K562 (cell line): ENCODE results near the gene ARPC1A. TPM values are rescaled to one million over a fixed set of nuclear protein-coding genes. Genes with fewer than 3 reads are reported as not detected.

Experiments
- ATAC-seq: fragments of 200-7000 bp; cut with Tn5 transposase; 3 replicates; pipeline ENCODE4 v1.9.1; 2020; ENCODE audit warnings: moderate library complexity
- BruUV-seq: library from RNA; stranded (reverse); fragments of 400-500 nt; replicated peaks from 2 replicates; lab custom pipeline; 2021; lab: Mats Ljungman, UMichigan
- CTCF ChIA-PET: fragments of 300-600 bp; formaldehyde crosslinking; extraction: SDS; loops from one replicate; lab custom pipeline; 2021; ENCODE audit warnings: low intra/inter-chr PET ratio; lab: Yijun Ruan, JAX
- POLR2A ChIA-PET: fragments of 300-600, 350-650 bp; sonication (Branson Sonifier 250); formaldehyde crosslinking; extraction: SDS; loops from one replicate; lab custom pipeline; 2021; ENCODE audit warnings: antibody characterized with exemption, inconsistent platforms; lab: Yijun Ruan, JAX
- DNase-seq, 4 experiments: peaks; one replicate each; pipeline versions ENCODE4 v3.0.0 to v3.0.0-alpha.2; 2011 to 2018; ENCODE audit warnings: low spot score in 3 of 4, mixed read lengths in 3 of 4; ENCODE audit errors: extremely low read depth in 1 of 4
- FAIRE-seq: peaks from 2 replicates; lab custom pipeline; 2011; peaks lifted over from hg19 to GRCh38; lab: Jason Lieb, UNC
- H2AFZ ChIP-seq: 2 replicates; pipeline ENCODE4 v1.6.0; 2011; ENCODE audit warnings: low read depth, low read length, control low read depth, inconsistent platforms
- H3K27ac ChIP-seq: fragments of 200-600 bp; 3 replicates; pipeline ENCODE4 v1.8.0; 2011; ENCODE audit warnings: low read depth, mild to moderate bottlenecking, control low read depth, inconsistent platforms, low read length, moderate library complexity, mixed read lengths; ENCODE audit errors: extremely low read depth
- H3K27me3 ChIP-seq, 2 experiments: fragments of 300-600 bp in 1 of 2; 2 replicates in 1 of 2; 3 replicates in 1 of 2; pipeline versions ENCODE4 v1.6.0 to v1.8.0; 2011; ENCODE audit warnings: inconsistent platforms in 2 of 2, low read length in 2 of 2, mild to moderate bottlenecking in 1 of 2, mixed read lengths in 1 of 2, moderate library complexity in 1 of 2; ENCODE audit not compliant: control insufficient read depth in 2 of 2, insufficient read depth in 2 of 2
- H3K36me3 ChIP-seq: fragments of 300-600 bp; 3 replicates; pipeline ENCODE4 v1.8.0; 2011; ENCODE audit warnings: mild to moderate bottlenecking, low read length, inconsistent platforms; ENCODE audit not compliant: control insufficient read depth, insufficient read depth
- H3K4me1 ChIP-seq, 2 experiments: fragments of 200-600 bp in 1 of 2; replicated peaks in 1 of 2; 2 replicates in 1 of 2; 3 replicates in 1 of 2; pipeline versions ENCODE4 v1.5.1 to v1.8.0; 2011; ENCODE audit warnings: inconsistent platforms in 2 of 2, low read length in 2 of 2, mild to moderate bottlenecking in 1 of 2, mixed read lengths in 1 of 2, moderate library complexity in 1 of 2; ENCODE audit not compliant: control insufficient read depth in 2 of 2, insufficient read depth in 2 of 2
- H3K4me2 ChIP-seq: 2 replicates; pipeline ENCODE4 v1.6.1; 2011; ENCODE audit warnings: low read length, control low read depth, inconsistent platforms, mixed read lengths; ENCODE audit not compliant: insufficient read depth
- H3K4me3 ChIP-seq: fragments of 200-600 bp; sonication (generic), shearing (Covaris generic); 2 replicates; pipeline ENCODE4 v1.5.1; 2016; ENCODE audit warnings: control low read depth, inconsistent platforms
- H3K79me2 ChIP-seq: fragments of 200-600 bp; 3 replicates; pipeline ENCODE4 v1.8.0; 2011; ENCODE audit warnings: low read length, inconsistent platforms; ENCODE audit not compliant: control insufficient read depth, insufficient read depth
- H3K9ac ChIP-seq, 2 experiments: 2 replicates each; pipeline versions ENCODE4 v1.6.0 to v1.6.1; 2011; ENCODE audit warnings: low read depth in 2 of 2, low read length in 2 of 2, control low read depth in 1 of 2, inconsistent platforms in 1 of 2, mild to moderate bottlenecking in 1 of 2, mixed read lengths in 1 of 2; ENCODE audit not compliant: insufficient read depth in 1 of 2
- H3K9me1 ChIP-seq: one replicate; pipeline ENCODE4 v1.6.0; 2011; ENCODE audit warnings: inconsistent platforms, mild to moderate bottlenecking, low read length, moderate library complexity; ENCODE audit not compliant: control insufficient read depth, insufficient read depth
- H3K9me3 ChIP-seq: replicated peaks from 2 replicates; pipeline ENCODE4 v1.5.1; 2011; ENCODE audit warnings: low read depth, low read length, inconsistent platforms; ENCODE audit not compliant: control insufficient read depth, insufficient read depth
- H4K20me1 ChIP-seq: replicated peaks from 2 replicates; pipeline ENCODE4 v1.6.1; 2011; ENCODE audit warnings: low read length, inconsistent platforms, mixed read lengths; ENCODE audit not compliant: control insufficient read depth, insufficient read depth
- BRF1 ChIP-seq: IDR thresholded peaks from 3 replicates; pipeline ENCODE4 v1.6.1; 2011; ENCODE audit warnings: borderline replicate concordance, mild to moderate bottlenecking; ENCODE audit not compliant: insufficient read length; ENCODE audit errors: extremely low read depth
- CBFA2T2 ChIP-seq: fragments of 450-650 bp; conservative IDR thresholded peaks from 2 replicates; pipeline ENCODE4 v1.6.1; 2017; ENCODE audit warnings: mild to moderate bottlenecking
- CREB1 ChIP-seq, 2 experiments: sonication (generic) in 1 of 2; formaldehyde crosslinking in 1 of 2; IDR thresholded peaks; 2 replicates each; pipeline versions ENCODE4 v1.6.1 to v1.8.0; 2012 to 2022; ENCODE audit warnings: inconsistent platforms in 1 of 2, mild to moderate bottlenecking in 1 of 2, missing genetic modification reagents in 1 of 2, moderate library complexity in 1 of 2
- FOXA3 ChIP-seq, 2 experiments: fragments of 450-650 bp in 1 of 2; sonication (generic) in 1 of 2; formaldehyde crosslinking; IDR thresholded peaks in 1 of 2; conservative IDR thresholded peaks in 1 of 2; 2 replicates each; pipeline versions ENCODE4 v1.4.0 to v1.8.0; 2020 to 2022; ENCODE audit warnings: mild to moderate bottlenecking in 2 of 2, missing genetic modification reagents in 1 of 2
- MAFF ChIP-seq: IDR thresholded peaks from 2 replicates; pipeline ENCODE4 v1.6.1; 2012; ENCODE audit warnings: low read length, improper control_type of control experiment
- MAFG ChIP-seq: fragments of 450-650 bp; conservative IDR thresholded peaks from 2 replicates; pipeline ENCODE4 v1.6.1; 2016; ENCODE audit warnings: missing genetic modification characterization, missing compliant biosample characterization
- MAFK ChIP-seq: IDR thresholded peaks from 2 replicates; pipeline ENCODE4 v1.6.1; 2011; ENCODE audit warnings: low read length, improper control_type of control experiment
- MYC ChIP-seq, 2 experiments: fragments of 250-450 bp in 1 of 2; sonication (Bioruptor Pico) in 1 of 2; IDR thresholded peaks; 2 replicates each; pipeline versions ENCODE4 v1.5.1 to v1.6.1; 2012 to 2021; ENCODE audit warnings: low read depth in 2 of 2, borderline replicate concordance in 1 of 2, improper control_type of control experiment in 1 of 2, low read length in 1 of 2, mild to moderate bottlenecking in 1 of 2, moderate library complexity in 1 of 2
- NCOA2 ChIP-seq, 2 experiments: fragments of 450-650 bp; IDR thresholded peaks; 2 replicates each; pipeline ENCODE4 v1.6.1; 2018; ENCODE audit warnings: mild to moderate bottlenecking in 2 of 2, moderate library complexity in 1 of 2; ENCODE audit not compliant: partially characterized antibody in 2 of 2
- NFE2 ChIP-seq: IDR thresholded peaks from 2 replicates; pipeline ENCODE4 v1.6.1; 2014; ENCODE audit warnings: antibody characterized with exemption, low read depth
- PPARD ChIP-seq: fragments of 250-450 bp; sonication (Bioruptor Pico); IDR thresholded peaks from 2 replicates; pipeline ENCODE4 v1.8.0; 2022; ENCODE audit warnings: inconsistent platforms, mild to moderate bottlenecking, moderate library complexity
- SETDB1 ChIP-seq: IDR thresholded peaks from one replicate; pipeline ENCODE4 v1.6.1; 2012; ENCODE audit warnings: low read length, control low read depth, inconsistent platforms
- SMAD3 ChIP-seq: fragments of 450-650 bp; formaldehyde crosslinking; conservative IDR thresholded peaks from 2 replicates; pipeline ENCODE4 v1.4.0; 2020; ENCODE audit warnings: mild to moderate bottlenecking
- SUPT5H ChIP-seq: fragments of 450-650 bp; IDR thresholded peaks from 2 replicates; pipeline ENCODE4 v1.6.1; 2016
- TFAM ChIP-seq: fragments of 250-450 bp; sonication (Bioruptor Pico); conservative IDR thresholded peaks from 2 replicates; pipeline ENCODE4 v1.5.0; 2021; ENCODE audit warnings: mild to moderate bottlenecking, moderate library complexity
- ZBTB1 ChIP-seq: sonication (generic); formaldehyde crosslinking; IDR thresholded peaks from 2 replicates; pipeline ENCODE4 v1.8.1; 2023; ENCODE audit warnings: missing genetic modification reagents, low read depth, mild to moderate bottlenecking, borderline replicate concordance
- ZNF551 ChIP-seq: fragments of 250-450 bp; sonication (Bioruptor Pico); IDR thresholded peaks from 2 replicates; pipeline ENCODE4 v1.5.0; 2021; ENCODE audit warnings: mild to moderate bottlenecking, moderate library complexity
- ZNF707 ChIP-seq: fragments of 250-450 bp; sonication (Bioruptor Pico); conservative IDR thresholded peaks from 2 replicates; pipeline ENCODE4 v1.8.0; 2022; ENCODE audit warnings: inconsistent platforms, mild to moderate bottlenecking, moderate library complexity
- WGBS: fragments of 100-300 bp; shearing (Covaris generic); methylation state at CpG from one replicate; pipeline ENCODE4 v1.1.6; 2016; ENCODE audit warnings: low coverage, mixed read lengths; ENCODE audit not compliant: insufficient coverage; ENCODE audit errors: missing lambda C conversion rate; 5-methylcytosine and 5-hydroxymethylcytosine counted together
- in situ Hi-C: fragments of 300-500 bp; cut with MboI; formaldehyde crosslinking; loops from 4 replicates; pipeline ENCODE4 v1.15.0; 2018; ENCODE audit warnings: inconsistent platforms, mixed read lengths
- intact Hi-C: fragments of 100-400 bp; cut with micrococcal nuclease; formaldehyde crosslinking; loops from 2 replicates; pipeline ENCODE4 v1.14.2; 2022
- polyA plus RNA-seq, 8 experiments: library from polyadenylated mRNA; depleted of rRNA in 4 of 8; stranded (reverse) in 5 of 8; unstranded in 3 of 8; fragments of >200 nt; fragmentation: Nextera tagmentation in 2 of 8; fragmentation: Illumina TruSeq in 1 of 8; extraction: Ambion mirVana in 2 of 8; extraction: Trizol in 1 of 8; gene quantifications; 2 replicates each; pipeline versions ENCODE4 v1.2.1 to v1.2.3, GENCODE V29; 2011 to 2014; ENCODE audit warnings: inconsistent platforms in 1 of 8, missing spikeins in 1 of 8
- total RNA-seq, 7 experiments: library from RNA; depleted of rRNA in 6 of 7; stranded (reverse); fragments of >200 nt in 6 of 7; fragmentation: Illumina TruSeq in 2 of 7; extraction: Trizol in 2 of 7; gene quantifications; 2 replicates each; pipeline versions ENCODE4 v1.2.1 to v1.2.3, GENCODE V29; 2011 to 2021; ENCODE audit warnings: low replicate concordance in 1 of 7
- TF ChIP-seq, protein P1 (sequence below), 2 experiments: fragments of 450-650 bp; conservative IDR thresholded peaks; 2 replicates each; pipeline ENCODE4 v1.6.1; 2017; ENCODE audit warnings: mild to moderate bottlenecking in 2 of 2, moderate library complexity in 2 of 2
- TF ChIP-seq, protein P2 (sequence below): IDR thresholded peaks from 2 replicates; pipeline ENCODE4 v1.6.1; 2011; ENCODE audit not compliant: insufficient read length; ENCODE audit errors: extremely low read depth

The ARPC1A gene
- total and polyA plus RNA-seq, 9 of the 15 experiments (the other 6 are each of a cell fraction or from before 2014, with no cell fraction given): 39.5 to 151 (median 86.1) TPM

DNA sequence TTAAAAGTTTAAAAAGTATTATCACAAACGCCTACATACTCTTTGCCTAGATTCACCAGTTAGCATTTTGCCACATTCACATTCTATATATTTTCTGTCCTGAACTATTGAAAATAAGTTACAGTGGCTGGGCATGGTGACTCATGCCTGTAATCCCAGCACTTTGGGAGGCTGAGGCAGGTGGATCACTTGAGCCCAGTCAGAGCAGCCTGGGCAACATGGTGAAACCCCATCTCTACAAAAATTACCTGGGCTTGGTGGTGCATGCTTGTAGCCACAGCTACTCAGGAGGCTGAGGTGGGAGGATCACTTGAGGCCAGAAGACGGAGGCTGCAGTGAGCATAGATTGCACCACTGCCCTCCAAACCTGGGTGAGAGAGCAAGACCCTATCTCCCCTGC is 5.3 kb downstream of the ARPC1A start (continued):
- TF ChIP-seq FOXA3 (CRISPR knock-in tag; conservative IDR thresholded peaks at IDR 0.05 in 1 of 2, IDR thresholded peaks at IDR 0.05 in 1 of 2): peak in 1 of 2 experiments; percentile 43; a peak in 1 of 4 replicates
- TF ChIP-seq, protein P1, sequence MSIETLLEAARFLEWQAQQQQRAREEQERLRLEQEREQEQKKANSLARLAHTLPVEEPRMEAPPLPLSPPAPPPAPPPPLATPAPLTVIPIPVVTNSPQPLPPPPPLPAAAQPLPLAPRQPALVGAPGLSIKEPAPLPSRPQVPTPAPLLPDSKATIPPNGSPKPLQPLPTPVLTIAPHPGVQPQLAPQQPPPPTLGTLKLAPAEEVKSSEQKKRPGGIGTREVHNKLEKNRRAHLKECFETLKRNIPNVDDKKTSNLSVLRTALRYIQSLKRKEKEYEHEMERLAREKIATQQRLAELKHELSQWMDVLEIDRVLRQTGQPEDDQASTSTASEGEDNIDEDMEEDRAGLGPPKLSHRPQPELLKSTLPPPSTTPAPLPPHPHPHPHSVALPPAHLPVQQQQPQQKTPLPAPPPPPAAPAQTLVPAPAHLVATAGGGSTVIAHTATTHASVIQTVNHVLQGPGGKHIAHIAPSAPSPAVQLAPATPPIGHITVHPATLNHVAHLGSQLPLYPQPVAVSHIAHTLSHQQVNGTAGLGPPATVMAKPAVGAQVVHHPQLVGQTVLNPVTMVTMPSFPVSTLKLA (conservative IDR thresholded peaks at IDR 0.05): 0 out of 4 replicates have a peak, but pooled peaks of 1 of the 2 experiments have one; percentile 24

DNA sequence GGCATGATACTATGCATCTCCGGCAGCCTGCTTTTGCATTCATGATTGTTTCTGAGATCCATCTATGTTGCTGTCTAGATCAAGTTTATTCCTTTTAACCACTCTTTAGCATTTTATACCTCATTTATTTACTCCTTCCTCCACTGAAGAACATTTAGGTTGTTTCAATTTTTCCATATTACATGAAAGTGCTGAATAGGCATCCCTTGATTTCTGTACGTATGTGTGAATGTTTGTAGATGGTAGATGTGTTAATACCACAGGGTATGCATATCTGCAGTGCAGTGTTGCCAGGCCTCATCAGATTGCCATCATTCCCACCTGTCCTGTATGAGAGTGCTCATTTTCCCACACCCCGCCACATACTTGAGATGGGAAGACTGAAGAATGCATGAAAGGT is 13.9 kb downstream of the ARPC1A start:
- Histone ChIP-seq H3K9me1 (no peaks in the 10 kb centered on the region), H3K4me3 (no peak overlapping the region), H3K9ac (no peak overlapping the region), H3K4me2 (no peak overlapping the region), H3K27ac (no peak overlapping the region), H3K27me3 (no peaks in the 10 kb centered on the region), H3K4me1 (no peaks in the 10 kb centered on the region), H2AFZ (no peak overlapping the region), H4K20me1 (no peaks in the 10 kb centered on the region), H3K36me3 (peaks cover 87% of the 10 kb centered on the region), H3K79me2 (peaks cover 5% of the 10 kb centered on the region; the same call in 1 of the 3 replicates), H3K9me3 (no peaks in the 10 kb centered on the region)
- TSS peak; percentile 10 for BruUV-seq
- FAIRE-seq (no peak), DNase-seq (no peak), ATAC-seq (no peak)
- ChIA-PET CTCF (no interaction called here), POLR2A (interaction anchor here (1.0 to 1.5 kb wide), 3 partner anchors 14 to 22 kb away, joined by 3 to 4 read pairs (median 3); partner anchors contain the start of gene ARPC1A)
- intact Hi-C loops: no loop called here
- in situ Hi-C loops: no loop called here
- WGBS: 92% methylated on average over 3 of the region's 3 CpGs
- TF ChIP-seq MAFK: peak; percentile 44
- peak; percentile 33; the same call in 1 of the 2 replicates for TF ChIP-seq MAFF
- TF ChIP-seq MAFG (tag): no peak; the same call in 1 of the 2 replicates
- no peak for TF ChIP-seq ZNF707 (CRISPR knock-in tag)
- no peak for TF ChIP-seq NCOA2 (IDR thresholded peaks at IDR 0.05; ENCODE audit: partially characterized antibody in 2 of 2)
- TF ChIP-seq CREB1 (IDR thresholded peaks at IDR 0.05): no peak
- 0 out of 2 replicates have a peak, but pooled peaks have one; percentile 23 for TF ChIP-seq CREB1 (CRISPR knock-in tag; IDR thresholded peaks at IDR 0.05)
- TF ChIP-seq BRF1: no peak
- TF ChIP-seq SETDB1: no peak
- TF ChIP-seq TFAM (CRISPR knock-in tag): no peak
- 0 out of 2 replicates have a peak, but pooled peaks have one; percentile 10 for TF ChIP-seq SUPT5H
- TF ChIP-seq ZBTB1 (CRISPR knock-in tag): no peak
- TF ChIP-seq PPARD: no peak
- no peak for TF ChIP-seq FOXA3 (CRISPR knock-in tag; conservative IDR thresholded peaks at IDR 0.05 in 1 of 2, IDR thresholded peaks at IDR 0.05 in 1 of 2)
- TF ChIP-seq CBFA2T2: no peak
- TF ChIP-seq NFE2: no peak
- no peak for TF ChIP-seq ZNF551 (CRISPR knock-in tag)
- no peak for TF ChIP-seq SMAD3 (CRISPR knock-in tag)
- TF ChIP-seq, protein P2, sequence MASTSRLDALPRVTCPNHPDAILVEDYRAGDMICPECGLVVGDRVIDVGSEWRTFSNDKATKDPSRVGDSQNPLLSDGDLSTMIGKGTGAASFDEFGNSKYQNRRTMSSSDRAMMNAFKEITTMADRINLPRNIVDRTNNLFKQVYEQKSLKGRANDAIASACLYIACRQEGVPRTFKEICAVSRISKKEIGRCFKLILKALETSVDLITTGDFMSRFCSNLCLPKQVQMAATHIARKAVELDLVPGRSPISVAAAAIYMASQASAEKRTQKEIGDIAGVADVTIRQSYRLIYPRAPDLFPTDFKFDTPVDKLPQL: no peak
- no peak for TF ChIP-seq MYC (IDR thresholded peaks at IDR 0.05; ENCODE audit: low read depth, low read length)
- no peak for TF ChIP-seq MYC (CRISPR knock-in tag; IDR thresholded peaks at IDR 0.05; ENCODE audit: borderline replicate concordance, low read depth)
